Lung microvascular endothelial cell (primary cell): Measurements from ENCODE around the gene NEDD9. TPM values are rescaled to one million over a fixed set of nuclear protein-coding genes. Genes with fewer than 3 reads are reported as not detected.
A peak's percentile ranks its signal among the peaks of the same experiment; 100 is the strongest.

ENCODE experiments used
- DNase-seq, 2 donors: peaks; one replicate each; pipeline versions ENCODE4 v3.0.0 to v3.0.0-alpha.2; 2010; ENCODE audit warnings: low read depth in 2 of 2
- total RNA-seq: library from RNA; depleted of rRNA; stranded (reverse); fragments of >200 nt; gene quantifications from 2 replicates; pipeline ENCODE4 v1.2.1, GENCODE V29; 2014

Gene NEDD9, protein sequence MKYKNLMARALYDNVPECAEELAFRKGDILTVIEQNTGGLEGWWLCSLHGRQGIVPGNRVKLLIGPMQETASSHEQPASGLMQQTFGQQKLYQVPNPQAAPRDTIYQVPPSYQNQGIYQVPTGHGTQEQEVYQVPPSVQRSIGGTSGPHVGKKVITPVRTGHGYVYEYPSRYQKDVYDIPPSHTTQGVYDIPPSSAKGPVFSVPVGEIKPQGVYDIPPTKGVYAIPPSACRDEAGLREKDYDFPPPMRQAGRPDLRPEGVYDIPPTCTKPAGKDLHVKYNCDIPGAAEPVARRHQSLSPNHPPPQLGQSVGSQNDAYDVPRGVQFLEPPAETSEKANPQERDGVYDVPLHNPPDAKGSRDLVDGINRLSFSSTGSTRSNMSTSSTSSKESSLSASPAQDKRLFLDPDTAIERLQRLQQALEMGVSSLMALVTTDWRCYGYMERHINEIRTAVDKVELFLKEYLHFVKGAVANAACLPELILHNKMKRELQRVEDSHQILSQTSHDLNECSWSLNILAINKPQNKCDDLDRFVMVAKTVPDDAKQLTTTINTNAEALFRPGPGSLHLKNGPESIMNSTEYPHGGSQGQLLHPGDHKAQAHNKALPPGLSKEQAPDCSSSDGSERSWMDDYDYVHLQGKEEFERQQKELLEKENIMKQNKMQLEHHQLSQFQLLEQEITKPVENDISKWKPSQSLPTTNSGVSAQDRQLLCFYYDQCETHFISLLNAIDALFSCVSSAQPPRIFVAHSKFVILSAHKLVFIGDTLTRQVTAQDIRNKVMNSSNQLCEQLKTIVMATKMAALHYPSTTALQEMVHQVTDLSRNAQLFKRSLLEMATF
- total RNA-seq, result 70.2 and 177 TPM in 2 replicates

DNA sequence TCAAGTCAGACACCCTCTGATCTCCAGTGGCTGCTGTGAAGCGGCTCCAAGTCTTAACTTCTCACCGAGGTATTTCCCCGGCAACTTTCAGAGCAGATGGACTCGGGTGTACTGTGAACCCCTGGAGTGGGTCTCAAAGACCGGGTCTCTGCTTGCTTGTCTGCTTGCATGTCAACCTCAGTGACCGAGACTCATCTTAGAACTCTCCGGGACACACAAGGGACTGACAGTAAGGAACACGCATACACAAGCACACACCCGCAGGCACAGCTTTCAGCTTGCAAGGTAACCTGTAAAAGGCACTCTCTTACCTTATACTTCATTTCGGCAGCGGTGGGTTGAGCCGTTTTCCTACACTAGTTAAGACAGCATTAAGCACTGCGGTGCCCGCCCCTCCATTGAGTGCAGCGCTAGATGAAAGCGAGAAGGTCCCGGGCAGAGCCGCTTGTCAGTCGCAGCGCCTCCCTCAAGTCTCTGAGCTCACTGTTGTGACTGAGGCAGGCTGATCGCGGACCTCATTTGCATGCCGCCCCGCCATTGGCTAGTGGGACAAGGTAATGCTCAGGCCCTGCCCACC lies at the start of gene NEDD9:
NEDD9 (minus strand) TSS at position 476 of the 577 bp plus-strand sequence; CDS start at position 323, 153 bp downstream.
- peak; percentile 98 to 99 for DNase-seq

DNA sequence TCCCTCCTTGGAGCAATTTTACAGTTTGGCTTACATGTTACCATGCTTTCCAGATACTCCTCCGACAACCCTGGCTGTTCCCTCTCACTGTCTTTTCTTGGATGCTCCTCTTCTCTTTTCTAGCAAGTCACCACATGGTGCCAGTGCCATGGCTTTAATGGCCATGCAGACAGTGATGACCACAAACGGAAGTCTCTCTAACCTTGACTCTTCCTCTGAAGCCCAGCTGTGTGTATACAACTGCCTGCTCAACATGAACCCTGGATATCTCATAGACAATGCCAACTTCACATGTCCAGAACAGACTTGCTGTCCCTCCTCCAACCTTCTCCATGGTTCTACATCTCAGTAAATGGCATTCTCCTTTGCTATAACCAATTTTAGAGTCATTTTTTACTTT lies 49.8 kb upstream of the NEDD9 start:
- no peak for DNase-seq

DNA sequence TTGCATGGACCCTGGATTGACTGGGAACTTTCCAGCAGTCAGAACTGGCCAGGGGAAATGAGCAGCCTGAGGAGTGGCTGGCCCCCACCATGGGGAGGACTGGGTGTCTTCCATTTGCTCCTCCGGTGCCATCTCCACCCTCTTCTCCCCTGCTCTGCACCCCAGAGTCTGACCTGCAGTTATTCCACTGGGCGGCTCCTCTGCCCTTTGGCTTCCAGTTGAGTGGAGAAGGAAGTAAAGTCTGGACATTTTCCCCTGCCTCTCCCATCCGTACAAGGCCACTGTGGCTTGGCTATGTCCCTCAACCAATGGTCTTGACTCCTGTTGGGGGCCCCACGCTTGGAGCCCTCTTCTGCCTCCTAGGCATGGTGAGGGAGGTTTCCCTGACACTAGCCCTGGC lies 47.9 kb upstream of the NEDD9 start:
- no peak for DNase-seq

DNA sequence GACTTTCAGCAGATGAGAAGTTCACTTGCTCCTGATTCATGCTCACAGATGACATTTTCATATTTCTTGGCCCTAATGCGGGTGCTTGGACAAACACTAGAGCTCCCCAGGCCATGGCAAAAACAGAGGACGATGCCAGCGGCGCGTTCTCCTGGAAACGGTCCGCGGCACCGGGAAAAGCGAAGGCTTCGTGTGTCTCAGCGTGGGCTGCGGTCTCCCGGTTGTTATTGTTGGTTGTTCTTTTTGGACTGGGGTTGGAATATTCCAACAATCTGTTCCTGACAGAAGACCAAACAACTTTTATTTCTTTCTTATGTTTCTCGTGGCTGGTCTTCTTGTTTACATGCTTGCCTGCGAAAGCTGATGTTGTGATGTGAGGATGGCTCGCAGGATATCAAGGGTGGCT lies 46.8 kb upstream of the NEDD9 start:
- no peak for DNase-seq

DNA sequence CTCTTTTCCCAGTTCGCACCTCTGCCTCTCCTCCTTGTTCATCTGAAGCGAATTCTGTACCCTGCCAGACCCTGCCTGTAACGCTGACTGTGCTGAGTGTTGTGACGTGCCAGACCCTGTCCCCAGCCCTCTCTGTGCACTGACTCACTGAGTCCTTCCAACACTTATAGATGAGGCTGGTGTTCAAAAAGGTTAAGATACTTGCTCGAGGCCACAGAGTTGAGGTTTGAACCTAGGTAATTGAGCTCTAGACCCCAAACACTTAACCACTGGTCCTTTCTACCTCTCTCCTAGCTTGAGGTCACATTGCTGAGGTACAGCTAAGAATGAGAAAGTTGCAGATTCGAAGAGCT lies 45.7 kb upstream of the NEDD9 start:
- DNase-seq, result no peak

DNA sequence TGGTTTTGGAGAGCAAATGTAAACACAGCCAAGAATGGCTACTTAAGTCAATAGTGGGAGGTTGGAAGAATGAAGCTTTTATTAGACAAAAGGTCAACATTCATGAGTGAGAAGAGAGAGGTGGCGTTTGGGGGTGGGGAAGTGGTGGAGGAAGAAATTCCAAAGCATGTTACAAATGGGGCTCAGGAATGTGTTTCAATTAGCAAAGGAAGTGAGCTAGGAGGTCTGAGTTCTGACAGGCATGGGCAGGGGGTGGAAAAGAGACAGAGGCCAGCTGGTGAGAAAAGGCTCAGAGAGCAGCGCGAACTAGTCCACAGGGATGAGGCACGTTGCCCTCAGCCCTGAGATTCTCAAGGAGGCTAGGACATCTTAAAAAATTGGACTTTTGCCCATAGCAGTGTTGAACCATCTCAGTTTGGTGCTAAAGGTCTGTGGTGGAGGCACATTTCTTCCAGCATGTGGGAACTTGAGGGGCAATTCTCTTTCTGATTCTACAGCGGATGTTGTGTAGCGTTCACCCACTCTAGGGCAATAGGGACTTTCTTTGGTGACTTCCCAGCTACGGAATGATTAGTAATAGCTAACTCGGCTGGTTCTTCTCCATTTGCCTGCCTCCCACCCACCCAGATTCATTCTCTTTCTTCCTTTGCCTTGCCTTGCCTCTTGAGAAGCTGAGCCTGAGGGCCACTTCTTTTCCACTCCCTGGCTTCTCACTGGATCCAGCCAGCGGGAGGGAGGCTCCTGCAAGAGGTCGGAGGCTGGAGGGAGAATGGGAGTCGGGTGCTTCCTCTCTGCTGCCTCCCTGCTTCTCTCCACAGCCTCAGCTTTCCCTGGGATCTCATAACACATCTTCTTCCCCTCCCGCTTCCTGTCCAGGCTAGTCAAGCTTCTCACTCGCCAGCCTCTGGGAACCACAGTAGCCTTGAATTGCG lies 45.1 kb upstream of the NEDD9 start:
- peak in 1 of 2 donors; percentile 83 for DNase-seq

DNA sequence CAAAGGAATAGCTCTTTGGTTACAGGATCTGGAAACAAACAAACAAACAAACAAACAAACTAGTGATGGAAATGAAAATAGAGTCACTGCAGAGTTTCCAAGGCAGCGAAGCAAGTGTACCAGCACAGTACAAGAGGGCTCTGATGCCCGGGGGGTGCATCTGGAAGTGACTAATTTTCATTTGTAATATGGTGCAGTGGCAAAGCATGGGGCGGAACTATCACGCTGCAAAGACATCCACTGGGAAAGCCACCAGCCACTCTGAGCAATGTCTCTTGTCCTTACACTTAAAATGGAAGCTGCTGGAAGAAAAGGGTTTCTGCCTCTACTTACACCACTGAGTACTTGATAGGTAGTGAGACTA lies 44.4 kb upstream of the NEDD9 start:
- no peak for DNase-seq

DNA sequence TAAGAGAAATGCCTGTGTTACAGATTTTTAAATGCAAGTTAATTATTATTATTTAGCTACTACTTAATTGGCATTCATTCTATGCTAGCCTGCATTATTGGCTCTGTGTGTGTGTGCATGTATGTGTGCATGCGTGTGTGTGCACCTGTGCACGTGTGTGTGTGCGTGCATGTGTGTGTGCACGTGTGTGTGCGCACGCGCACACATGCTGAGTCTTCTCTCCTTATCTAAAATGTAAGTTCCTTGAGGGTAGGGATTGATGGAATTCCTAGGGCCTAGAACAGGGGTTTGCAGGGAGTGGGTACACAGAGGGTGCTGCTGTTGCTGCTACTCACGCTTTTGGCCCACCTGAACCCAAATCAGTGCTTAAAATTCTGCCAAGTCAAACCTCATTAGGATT lies 43.8 kb upstream of the NEDD9 start:
- DNase-seq, result no peak

DNA sequence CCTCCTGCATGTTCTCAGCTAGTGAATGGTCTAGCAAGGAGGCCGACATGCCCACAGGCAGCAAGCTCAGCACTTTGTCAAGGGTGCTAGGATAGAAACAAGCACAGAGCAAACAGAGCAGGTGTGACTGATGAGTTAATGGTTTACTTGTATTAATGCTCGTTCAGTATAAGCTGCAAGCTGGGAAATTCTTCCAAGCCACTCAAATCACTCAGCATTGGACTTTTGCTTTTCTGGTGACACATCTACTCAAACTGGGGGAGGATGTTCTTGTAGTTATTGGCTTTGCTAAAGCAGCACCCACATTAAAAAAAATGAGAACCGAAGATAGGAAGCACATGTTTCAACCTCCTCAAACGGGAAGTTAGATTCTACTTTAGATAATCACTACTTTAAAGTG lies 43.1 kb upstream of the NEDD9 start:
- no peak for DNase-seq

DNA sequence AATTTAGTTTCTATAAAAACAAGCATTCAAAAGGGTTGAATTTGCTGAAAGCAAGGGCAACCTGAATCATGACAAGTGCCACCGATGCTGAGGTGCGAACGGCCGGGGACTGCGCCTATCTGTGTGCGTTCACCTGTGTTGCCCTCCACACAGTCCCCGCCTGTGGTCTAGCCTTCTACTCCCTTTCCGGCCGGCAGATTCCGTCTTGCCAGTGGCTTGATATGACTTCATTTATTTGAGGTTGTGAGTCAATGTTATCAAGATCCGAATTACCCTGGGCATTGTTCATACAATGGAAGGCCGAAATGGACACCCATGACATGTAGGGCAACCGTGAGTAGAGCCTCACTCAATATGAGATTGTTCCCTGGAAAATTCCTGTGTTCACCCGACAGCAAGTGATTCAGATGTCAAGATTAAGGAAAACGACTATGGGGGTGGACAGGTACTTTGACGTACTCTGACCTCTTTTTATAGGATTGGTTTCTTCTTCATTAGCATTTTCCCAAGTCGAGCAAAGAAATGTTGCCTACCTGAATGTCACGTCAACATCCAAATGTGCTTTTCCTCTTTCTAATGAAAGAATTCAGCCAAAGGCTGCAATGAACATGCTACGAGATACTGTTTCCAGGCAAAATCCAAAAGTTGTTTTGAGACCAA lies 41.1 kb upstream of the NEDD9 start:
- no peak for DNase-seq

DNA sequence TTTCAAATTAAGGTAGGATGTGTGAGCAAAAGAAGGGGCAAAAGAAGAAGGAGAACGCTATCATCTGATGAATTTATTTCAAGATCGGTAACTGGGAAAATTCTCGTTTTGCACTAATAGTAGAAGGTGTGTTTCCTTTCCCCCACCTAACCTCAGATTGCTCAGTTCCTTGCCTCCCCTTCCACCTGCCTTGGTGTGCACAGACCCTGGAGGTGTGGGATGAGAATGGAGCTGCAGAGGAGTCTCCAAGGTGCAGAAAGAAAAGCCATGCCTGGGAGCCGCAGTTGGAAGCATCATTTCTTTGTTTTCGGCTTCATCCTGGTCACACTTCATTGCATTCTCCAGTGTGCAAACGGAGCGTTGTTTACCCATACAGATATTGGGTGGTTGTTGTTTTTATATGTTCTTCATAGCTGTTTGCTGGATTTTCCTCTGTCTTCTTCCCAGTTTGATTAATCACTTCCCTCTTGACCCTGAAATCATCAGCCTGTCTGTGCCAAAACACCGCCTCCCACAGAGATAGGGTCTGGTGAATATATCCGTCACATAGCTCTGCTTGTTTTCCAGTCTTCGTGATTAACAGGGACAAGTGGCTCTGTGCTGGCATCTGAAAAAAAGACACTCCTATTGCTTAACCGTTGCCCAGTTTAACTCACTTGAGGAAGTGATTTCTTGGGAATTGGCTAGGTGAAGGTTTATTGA lies 40.2 kb upstream of the NEDD9 start:
- DNase-seq, result peak in 1 of 2 donors; percentile 29

DNA sequence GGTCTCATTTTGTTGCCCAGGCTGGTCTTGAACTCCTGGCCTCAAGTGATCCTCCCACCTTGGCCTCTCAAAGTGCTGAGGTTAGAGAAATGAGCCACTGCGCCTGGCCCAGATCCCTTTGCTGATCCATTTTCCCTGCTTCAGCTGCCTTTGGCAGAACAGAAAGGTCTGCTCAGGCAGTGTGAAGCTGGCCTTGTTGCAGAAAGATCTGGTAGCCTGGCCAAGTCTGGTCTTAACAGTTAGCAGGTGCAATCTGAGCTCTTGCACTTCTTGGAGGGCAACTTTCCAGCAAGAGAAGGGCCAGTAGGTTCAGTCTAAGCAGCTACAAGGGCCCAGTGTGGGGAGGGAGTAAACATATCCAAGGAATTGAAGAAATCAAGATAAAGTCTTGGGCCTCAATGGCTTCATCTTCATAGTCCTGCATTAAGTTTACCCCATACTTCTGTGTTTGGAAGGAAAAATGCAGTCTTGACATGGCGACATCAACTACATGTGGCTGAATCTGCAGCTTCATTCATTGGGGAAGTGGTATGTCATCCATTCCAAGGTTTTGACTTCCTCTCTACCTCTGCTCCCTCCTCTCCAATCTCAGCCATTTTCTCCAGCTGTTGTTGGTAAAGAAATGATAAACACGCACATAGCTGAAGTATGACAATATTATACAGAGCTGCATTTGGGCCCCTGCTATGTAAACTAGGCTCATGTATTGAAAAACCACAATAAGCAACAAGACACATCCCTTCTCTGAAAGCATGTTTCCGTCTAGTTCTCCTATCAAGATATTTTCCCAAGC lies 39.0 kb upstream of the NEDD9 start:
- DNase-seq, result no peak

DNA sequence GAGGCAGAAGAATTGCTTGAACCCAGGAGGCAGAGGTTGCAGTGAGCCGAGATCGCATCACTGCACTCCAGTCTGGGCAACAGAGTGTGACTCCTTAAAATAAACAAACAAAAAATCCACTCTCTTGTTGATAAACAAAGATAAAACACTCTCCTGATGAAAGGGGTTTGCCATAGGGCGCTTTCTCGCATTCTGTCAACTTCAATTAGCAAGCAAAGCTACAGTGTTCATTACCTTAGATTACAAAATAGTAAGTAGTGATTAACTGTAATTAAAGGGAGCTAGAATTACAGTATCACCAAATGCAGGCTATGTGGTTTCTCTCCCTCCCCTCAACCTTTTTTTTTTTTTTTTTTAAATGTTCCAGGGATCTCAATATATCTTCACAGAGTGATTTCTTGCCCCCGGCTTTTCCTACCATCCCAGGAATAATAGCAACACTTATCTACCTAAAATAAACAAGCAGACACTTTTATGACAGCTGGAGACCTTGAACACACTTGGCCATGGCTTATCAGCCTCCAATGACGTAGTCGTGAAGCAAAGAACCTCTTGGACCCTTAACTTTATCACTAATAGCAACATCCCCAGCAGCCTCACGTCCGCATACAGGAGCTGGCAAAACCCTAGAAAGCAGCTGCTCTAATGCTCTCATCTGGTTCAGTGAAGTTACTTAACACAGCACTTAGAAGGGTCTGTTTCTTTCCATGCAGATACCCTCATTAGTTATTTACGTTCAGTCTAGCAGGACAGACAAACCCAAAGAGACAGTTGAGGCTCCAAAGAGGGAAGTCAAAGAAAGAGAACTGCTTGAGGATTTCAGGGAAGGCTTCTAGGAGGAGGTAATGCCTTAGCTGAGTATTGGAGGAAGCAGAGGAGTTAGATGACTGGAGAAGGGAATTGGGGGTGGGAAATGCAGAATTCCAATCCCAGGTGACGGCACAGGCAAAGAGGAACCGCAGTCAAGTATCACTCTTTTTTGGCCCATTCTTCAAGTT lies 37.9 kb upstream of the NEDD9 start:
- no peak for DNase-seq

DNA sequence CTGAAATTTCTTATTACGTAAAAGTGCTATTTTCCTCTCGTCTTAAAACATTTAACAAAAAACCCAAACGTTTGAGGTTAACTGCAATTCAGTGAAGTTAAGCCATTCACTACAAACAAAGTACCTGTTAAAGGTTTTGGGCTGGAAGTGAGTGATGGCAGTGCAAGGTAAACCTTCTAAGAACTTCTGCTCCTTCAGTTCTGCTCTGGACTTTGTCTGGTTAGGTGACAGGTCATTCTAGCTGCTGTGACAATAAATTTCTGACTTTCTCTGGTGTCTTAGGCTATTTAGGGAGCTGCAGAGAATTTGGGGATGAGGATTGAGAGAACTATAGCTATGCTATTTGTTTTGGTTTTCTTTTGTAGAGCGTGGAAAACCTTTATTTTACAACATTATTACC lies 36.5 kb upstream of the NEDD9 start:
- no peak for DNase-seq

DNA sequence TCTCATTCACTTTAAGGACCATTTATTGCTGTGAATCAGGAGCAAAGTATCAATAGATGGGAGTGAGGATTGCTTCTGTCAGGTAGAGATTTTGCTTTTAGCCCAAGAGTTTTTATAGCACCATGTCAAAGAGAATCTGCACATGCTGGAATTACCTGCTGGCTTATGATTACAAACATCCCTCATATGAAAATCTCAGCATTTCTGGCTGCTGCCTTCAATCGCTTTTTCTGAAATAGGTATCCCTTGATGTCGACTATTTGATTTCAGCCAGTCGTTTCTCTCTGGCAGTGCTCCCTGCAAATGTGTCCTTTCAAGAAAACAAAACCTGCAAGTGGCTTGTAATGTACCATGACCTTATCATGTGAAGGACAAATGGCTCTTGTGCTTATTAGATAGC lies 34.5 kb upstream of the NEDD9 start:
- DNase-seq, result no peak

DNA sequence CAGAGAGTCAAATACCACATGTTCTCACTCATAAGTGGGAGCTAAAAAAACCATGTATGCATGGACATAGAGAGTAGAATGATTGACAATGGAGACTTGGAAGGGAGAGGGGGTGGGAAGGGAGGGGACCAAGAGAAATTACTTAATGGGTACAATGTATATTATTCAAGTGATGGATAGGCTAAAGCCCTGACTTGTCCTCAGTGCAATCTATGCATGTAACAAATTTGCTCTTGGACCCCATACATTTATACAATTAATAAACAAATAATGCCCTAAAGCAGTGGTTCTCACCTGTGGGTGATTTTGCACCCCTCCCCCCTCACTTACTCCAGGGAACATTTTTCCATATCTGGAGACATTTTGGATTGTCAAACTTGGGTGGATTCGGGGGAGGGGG lies 33.5 kb upstream of the NEDD9 start:
- no peak for DNase-seq

DNA sequence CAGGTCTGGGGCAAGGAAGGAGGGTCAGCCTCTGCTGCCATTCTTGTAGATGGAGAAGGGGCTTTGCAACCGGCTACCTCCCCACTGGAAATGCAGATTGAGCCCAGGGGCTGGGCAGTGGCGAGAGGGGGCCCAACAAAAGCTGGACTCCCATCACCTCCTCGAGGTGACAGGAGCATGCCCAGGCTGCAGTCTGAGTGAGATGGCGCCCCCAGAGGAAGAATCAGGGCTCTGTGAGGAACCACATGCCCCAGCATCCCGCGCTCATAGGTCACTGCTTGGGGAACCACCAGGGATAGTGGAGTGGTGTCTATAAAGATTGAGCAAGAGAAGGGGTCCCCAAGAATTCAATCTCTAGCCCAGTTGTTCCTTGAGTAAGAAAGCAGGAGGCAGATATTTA lies 31.6 kb upstream of the NEDD9 start:
- no peak for DNase-seq

DNA sequence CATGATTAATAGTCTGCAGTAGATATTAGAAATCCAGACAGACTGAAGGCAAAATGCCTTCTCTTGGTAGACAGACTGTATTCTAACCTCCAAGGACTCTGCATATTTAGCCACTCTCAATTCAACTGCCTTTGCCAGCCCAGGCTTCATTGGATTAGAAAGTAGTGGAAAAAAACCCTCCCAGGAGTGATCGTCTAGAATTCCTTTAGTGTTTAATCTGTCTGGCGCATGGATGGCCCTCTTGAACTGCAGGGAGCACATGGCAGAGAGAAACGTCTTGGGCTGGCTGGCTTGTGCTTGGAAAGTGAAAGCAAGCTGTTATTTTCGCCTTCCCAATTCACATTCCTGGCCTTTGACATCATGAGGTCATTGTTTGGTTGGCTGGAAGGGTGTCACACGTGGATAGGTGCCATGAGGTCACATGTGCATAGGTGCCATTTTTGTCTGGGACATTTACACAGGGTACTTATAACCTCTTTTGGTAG lies 30.9 kb upstream of the NEDD9 start:
- peak; percentile 48 to 94 for DNase-seq
